Colon (tissue), 2 donors: ENCODE results near the gene ZC3HAV1.
"Not testable (repeated sequence)": the region's sequence is repeated elsewhere in the genome, so short reads cannot be mapped to it uniquely, and the experiment has no call there.

Source experiments
- FAIRE-seq: peaks from 2 replicates; lab custom pipeline; 2012; peaks lifted over from hg19 to GRCh38; lab: Jason Lieb, UNC
- donor health status: control.
- donor health status: control.

The ZC3HAV1 gene

DNA sequence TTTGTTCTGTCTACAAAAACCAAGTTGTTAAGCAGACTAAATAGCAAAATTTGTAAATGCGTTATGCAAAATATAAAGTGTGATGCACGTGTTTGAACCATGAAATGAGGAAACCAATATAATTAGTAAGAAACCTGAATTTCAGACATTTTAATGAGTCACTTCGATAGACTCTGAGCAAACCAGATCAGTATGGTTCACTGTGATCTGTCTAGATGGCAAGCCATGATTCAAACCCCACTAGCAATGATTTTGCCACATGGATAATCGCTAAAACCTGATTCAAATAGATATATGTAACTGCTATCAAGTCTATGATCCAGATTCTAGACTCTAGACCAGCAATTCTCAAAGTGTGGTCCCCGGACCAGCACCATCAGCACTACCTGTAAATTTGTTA lies 24.8 kb downstream of the ZC3HAV1 start:
- no peak for FAIRE-seq

DNA sequence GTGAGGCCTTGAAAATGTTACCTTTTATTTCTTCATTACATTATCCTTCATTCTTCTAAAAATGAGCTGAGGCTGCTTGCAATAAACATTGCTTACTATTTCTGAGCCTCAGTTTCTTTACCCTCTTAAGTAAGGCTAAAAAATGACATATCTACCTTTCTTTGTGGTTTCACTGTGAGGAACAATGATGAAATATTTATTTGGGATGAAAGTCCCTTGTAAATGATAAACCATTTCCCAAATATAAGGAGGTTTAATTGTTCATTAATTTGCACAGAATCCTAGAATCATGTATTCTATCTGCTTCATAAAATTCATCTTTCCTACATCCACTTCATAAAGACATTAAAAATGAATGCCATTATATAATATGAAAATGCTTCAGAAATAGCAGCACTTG lies 27.9 kb downstream of the ZC3HAV1 start:
- no peak for FAIRE-seq

- no peak for FAIRE-seq
Observed at GRCh38 chr7:139080905-139081304, 28.6 kb downstream of the ZC3HAV1 start.

- no peak for FAIRE-seq
Observed at GRCh38 chr7:139079861-139080260, 29.7 kb downstream of the ZC3HAV1 start.

- FAIRE-seq: no peak
Observed at GRCh38 chr7:139078911-139079310, 30.6 kb downstream of the ZC3HAV1 start.

DNA sequence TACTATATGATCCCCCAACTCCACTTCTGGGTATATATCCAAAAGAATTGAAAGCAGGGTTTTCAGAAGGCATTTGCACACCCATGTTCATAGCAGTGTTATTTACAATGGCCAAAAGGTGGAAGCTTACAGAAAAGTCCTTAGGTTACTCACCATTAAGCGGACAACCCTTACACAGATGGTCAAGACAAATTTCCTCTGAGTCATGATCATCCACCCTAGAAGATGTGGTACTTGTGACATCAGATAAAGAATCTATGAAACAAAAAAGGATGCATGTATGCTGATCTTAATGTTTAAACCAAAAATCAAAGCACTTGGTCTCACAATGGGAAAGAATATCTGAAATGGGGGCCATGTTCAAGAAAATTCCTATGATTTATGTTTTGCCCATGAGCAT lies 31.1 kb downstream of the ZC3HAV1 start:
- FAIRE-seq: no peak

- not testable (repeated sequence) for FAIRE-seq
Observed at GRCh38 chr7:139077706-139078105, 31.8 kb downstream of the ZC3HAV1 start.

- no peak for FAIRE-seq
Observed at GRCh38 chr7:139075871-139076686, 33.4 kb downstream of the ZC3HAV1 start.

DNA sequence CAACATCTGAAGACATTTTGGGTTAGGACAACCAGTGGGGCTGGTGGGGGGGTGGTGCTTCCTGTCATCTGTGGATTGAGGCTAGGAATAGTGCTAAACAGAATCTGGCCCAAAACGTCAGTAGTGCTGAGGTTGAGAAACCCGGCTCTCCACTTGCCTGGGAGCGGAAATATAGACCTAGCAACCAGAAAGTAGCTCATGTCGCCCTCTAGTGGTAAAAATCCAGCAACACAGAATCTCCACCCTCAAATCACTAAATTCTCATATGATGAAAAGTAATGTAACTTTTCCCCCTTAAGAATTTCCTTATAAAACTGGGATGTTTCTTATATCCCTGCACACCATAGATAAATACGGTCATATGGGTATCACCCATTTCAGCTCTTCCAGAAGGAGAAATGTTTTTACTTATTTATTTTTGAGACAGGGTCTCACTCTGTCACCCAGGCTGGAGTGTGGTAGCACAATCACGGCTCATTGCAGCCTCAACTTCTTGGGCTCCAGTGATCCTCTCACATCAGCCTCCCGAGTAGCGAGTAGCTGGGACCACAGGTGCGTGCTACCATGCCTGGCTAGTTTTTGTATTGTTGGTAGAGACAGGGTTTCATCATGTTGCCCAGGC lies 34.4 kb downstream of the ZC3HAV1 start:
- FAIRE-seq: no peak

DNA sequence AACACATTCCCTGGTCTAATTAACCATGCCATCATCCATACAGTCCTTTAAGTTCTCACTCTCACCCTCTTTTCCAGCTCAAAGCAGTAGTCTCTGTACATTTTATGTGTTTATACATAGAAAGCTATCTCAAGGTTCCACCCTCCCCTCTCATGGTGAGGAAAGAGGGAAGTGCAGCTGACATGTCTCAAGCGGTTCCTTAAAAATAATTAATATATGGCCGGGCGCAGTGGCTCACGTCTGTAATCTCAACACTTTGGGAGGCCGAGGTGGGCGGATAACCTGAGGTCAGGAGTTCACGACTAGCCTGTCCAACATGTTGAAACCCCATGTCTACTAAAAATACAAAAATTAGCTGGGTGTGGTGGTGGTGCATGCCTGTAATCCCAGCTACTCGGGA lies 36.7 kb downstream of the ZC3HAV1 start:
- FAIRE-seq: no peak

GRCh38 chr7:139071680-139072079 lies 37.8 kb downstream of the ZC3HAV1 start:
- FAIRE-seq: no peak

GRCh38 chr7:139068544-139069399 lies 40.7 kb downstream of the ZC3HAV1 start:
- FAIRE-seq: no peak

- FAIRE-seq: no peak
Observed at GRCh38 chr7:139066315-139066714, 43.2 kb downstream of the ZC3HAV1 start.

DNA sequence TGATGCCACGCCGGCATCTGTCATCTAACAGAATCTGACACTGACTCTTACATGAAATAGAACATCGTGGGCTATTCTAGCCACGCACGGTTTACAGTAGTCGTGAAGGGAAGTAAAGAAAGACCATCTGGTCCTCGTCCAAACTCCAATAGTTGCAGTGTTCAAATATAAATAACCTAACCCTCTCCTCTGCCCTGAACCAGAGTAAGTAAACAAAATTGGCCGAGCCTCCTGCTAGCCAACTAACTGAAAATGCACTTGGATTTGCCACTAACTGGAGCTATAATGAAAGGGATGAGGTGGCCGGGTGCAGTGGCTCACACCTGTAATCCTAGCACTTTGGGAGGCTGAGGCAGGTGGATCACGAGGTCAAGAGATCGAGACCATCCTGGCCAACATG lies 44.2 kb downstream of the ZC3HAV1 start:
- no peak for FAIRE-seq

DNA sequence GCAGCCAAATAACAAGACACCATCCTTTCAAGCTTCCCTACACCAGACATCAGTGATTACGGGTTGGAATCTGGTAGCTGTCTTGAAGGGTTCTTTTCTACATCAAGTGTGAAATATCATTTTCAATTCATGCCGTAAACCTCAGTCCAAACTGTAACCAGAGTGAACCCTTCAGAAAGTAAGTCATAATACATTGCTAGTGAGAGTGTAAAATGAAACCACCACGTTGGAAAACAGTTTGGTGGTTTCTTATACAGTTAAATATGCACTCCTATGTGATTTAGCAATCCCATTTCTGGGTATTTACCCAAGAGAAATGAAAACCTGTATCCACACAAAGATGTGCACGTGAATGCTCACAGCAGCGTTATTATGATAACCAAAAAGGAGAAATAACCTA lies 48.1 kb downstream of the ZC3HAV1 start:
- no peak for FAIRE-seq

DNA sequence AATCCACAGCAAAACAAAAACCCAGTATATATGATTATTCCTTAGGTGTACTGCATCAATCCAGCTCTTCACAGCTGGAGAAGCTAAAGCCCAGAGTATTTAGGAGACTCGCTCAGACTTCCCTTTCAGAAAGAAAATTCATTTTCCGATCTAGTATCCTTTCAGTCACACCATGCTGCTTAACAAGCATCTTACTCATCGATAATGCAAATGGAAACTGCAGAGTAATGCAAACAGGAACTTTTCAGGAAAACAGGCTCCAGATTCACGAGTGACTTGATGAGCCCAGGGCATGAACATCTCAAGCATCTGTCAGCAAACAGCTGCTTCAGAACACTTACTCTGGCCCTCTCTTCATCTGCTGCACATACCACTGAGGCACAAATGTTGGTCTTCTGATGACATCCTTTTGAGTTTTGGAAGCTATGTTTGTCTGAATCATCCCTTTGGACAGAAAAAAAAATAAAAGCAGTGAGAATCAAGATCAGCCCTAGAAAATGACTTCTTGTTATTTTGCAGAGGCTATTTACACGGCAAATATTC lies 48.8 kb downstream of the ZC3HAV1 start:
- no peak for FAIRE-seq

DNA sequence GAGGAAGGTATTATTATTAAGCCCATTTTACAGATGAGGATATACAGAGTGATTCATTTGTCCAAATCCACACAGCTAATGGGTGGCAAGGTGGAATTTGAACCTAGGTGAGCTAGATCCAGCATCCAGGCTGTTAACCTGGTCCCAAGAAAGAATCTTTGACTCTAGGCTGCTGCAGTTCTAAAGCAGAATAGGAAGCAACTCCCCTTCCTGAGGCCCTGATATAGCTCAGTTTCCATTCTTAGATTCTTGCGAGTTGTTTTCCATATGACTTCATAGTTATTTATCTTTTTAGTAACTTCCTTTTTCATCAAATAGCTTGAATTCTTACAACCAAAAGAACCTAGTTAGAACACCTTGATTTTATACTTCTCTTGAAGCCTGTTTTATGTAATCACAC lies 49.6 kb downstream of the ZC3HAV1 start:
- no peak for FAIRE-seq

- no peak for FAIRE-seq
Observed at GRCh38 chr7:139058943-139059342, 50.6 kb downstream of the ZC3HAV1 start.

DNA sequence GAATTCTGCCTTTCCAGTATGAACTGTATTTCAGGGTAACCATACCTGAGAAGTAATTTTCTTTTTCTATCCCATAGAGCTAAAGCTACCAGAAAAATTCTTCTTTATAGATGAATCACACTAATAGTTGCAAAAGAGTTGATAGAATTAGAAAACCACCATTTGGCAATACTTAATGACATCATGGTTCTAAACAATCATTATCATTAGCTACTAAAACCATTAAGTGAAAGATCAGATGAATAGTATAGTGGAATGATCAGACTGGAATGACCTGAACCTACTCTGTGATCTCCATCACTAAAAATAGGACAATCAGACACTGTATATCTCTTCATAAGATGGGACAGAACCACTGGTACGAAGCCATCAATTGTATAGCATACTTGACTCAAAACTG lies 53.8 kb downstream of the ZC3HAV1 start:
- no peak for FAIRE-seq

DNA sequence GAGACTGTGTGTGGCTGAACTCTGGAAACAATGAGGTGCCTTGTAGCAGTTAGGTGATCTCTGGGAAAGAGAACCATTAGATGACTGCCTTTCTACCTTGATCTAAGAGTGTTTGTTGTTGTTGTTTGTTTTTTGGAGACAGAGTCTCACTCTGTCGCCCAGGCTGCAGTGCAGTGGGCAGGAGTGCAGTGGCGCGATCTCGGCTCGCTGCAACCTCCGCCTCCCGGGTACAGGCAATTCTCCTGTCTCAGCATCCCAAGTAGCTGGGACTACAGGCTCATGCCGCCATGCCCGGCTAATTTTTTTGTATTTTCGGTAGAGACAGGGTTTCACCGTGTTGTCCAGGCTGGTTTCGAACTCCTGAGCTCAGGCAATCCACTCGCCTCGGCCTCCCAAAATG lies 54.9 kb downstream of the ZC3HAV1 start:
- not testable (repeated sequence) for FAIRE-seq

DNA sequence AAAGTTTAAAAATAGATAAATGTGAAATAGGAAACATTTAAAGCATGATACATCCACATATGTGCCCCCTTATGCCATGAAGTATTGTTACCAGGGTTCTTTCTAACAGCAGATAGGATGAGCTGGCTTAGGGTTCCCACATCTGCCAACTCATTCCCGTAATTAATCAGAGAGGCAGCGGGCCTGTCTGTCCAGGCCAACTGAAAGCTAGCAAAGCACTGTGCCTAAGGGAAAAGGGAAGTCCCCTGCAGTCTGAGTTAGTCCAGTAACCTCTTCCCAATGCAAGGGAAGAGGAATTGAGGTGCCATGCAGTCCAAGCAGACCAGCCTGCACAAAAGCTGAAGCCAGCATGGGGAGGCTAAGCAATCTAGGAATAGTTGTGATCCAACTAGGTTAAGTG lies 55.4 kb downstream of the ZC3HAV1 start:
- FAIRE-seq: no peak

DNA sequence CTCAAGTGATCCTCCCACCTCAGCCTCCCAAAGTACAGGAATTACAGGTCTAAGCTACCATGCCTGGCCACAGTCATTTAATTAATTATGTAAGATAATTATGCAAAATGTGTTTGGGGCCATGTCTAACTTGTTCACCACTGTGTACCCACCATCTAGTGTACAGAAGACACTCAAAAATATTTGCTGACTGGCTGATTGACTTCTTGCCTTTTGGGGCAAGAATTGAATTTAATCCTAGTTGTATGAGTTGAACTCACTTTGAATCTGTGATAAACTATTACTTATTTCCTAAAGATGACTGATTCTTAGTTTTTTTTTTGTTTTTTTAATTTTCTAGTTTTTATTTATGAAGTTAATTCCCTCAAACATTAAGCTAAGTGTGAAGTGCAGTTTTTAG lies 57.9 kb downstream of the ZC3HAV1 start:
- FAIRE-seq: no peak

- FAIRE-seq: no peak
Observed at GRCh38 chr7:139049936-139050335, 59.6 kb downstream of the ZC3HAV1 start.
